ENCODE data around the gene C13orf46.
"Not testable (repeated sequence)": the region's sequence is repeated elsewhere in the genome, so short reads cannot be mapped to it uniquely, and the experiment has no call there.

Gene C13orf46

DNA sequence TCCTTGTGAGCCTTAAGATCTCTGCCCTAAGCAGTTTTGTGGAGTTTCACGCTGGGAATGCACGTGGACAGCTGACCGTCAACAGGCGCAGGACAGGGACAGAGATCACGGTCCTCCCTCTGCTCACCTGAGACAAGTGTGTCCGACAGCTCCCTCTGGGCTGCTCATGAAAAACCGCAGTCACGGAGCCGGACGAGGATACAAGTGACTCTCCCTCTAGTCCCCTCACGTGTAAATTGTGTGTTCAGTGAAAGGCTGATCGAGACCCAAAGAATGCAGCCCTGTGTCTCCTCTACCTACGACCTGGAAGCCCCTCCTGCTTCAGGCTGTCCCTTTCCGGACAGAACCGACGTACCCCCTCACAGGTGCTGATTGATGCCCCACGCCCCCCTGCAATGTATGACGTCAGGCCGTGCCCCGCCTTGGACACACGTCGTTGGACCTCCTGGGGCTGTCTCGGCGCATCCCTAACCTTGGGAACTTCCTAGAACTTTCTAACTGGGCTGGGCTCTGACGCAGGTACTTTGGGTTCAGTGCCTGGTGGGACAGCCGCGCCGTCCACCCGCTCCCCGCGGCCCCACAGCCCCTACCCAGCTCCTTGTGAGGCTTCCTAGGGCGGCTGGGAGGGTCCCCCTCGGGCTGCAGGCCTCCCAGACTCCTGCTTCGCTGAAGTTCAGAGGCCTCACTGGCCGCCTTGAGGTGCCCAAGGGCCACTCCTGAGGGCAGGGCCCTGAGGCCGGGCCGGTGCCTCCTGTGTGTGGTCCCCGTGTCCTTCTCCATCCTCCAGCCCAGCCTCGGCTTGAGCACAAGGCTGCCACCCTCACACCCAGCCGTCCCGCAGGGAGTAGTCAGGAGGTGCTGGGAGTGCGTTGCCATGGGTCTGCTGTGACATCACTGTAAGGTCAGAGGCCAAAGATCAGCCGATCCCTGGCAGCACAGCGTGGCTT, at the start of gene C13orf46:
Gene C13orf46, minus strand, starts transcription at position 859 of the 947 bp plus-strand sequence. Its CDS starts 79 bp downstream, at position 780.
- Histone ChIP-seq H3K4me3 (ENCODE audit: low read depth, low read length) (no peak within 1 kb of the TSS), H3K4me1 (ENCODE audit: control insufficient read depth, insufficient read depth, low read length) (peaks cover 4% of the 10 kb centered on the region; the same call in 1 of the 2 replicates), H3K9ac (ENCODE audit: low read length) (no peak within 1 kb of the TSS), H3K9me3 (ENCODE audit: control insufficient read depth, insufficient read depth, low read depth, low read length) (no peaks in the 10 kb centered on the region), H3K27me3 (ENCODE audit: control insufficient read depth, insufficient read depth, low read length) (no peaks in the 10 kb centered on the region), H3K27ac (ENCODE audit: low read depth, low read length) (no peak within 1 kb of the TSS), H3K36me3 (ENCODE audit: control insufficient read depth, insufficient read depth, low read length) (peaks cover 11% of the 10 kb centered on the region; the same call in 1 of the 2 replicates)

DNA sequence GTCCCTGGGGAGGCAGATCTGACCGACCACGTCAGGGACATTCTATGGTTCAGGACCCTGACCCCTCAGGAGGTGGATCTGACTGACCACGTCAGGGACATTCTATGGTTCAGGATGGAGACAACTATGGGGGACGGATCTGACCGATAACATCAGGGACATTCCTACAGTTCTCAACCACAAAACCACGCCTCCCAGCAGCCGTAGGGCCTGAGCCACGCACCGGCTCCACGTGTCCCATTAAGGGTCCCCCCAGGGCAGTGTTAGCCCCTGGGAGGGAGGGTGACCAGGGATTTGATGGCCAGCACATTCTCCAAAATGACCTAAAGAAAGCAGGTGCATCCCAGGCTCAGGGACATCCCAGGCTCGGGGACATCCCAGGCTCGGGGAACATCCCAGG, 49.0 kb upstream of the C13orf46 start:
- no peak overlapping the region for H3K9ac ChIP-seq (ENCODE audit: low read length)
- peaks cover 10% of the 10 kb centered on the region; the same call in 1 of the 2 replicates for H3K36me3 ChIP-seq (ENCODE audit: control insufficient read depth, insufficient read depth, low read length)
- no peaks in the 10 kb centered on the region for H3K27me3 ChIP-seq (ENCODE audit: control insufficient read depth, insufficient read depth, low read length)

DNA sequence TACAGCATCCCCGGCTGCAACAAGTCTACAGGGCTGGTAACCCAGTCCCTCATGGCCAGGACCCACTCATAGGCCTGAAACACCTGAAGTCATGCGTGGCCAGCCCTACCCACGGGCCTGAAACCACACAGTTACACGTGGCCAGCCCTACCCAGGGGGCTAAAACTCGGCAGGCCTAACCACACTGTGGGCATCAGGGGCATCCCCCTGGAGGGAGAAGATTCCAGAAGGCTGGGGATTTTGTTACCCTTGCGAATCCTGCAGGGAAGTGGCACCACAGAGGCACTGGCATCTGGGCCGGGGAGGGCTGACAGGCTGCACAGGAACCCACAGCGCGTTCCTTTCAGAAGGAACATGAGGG, 48.4 kb upstream of the C13orf46 start:
- no peaks in the 10 kb centered on the region for H3K27me3 ChIP-seq (ENCODE audit: control insufficient read depth, insufficient read depth, low read length)
- no peak overlapping the region for H3K27ac ChIP-seq (ENCODE audit: low read depth, low read length)
- H3K4me3 ChIP-seq (ENCODE audit: low read depth, low read length): no peak overlapping the region
- H3K9me3 ChIP-seq (ENCODE audit: control insufficient read depth, insufficient read depth, low read depth, low read length): no peaks in the 10 kb centered on the region
- H3K4me1 ChIP-seq (ENCODE audit: control insufficient read depth, insufficient read depth, low read length): peaks cover 16% of the 10 kb centered on the region; the same call in 1 of the 2 replicates
- peaks cover 10% of the 10 kb centered on the region; the same call in 1 of the 2 replicates for H3K36me3 ChIP-seq (ENCODE audit: control insufficient read depth, insufficient read depth, low read length)
- H3K9ac ChIP-seq (ENCODE audit: low read length): no peak overlapping the region

More for the DNA sequence above, 49.0 kb upstream of the C13orf46 start:
- Histone ChIP-seq H3K4me1 (ENCODE audit: control insufficient read depth, insufficient read depth, low read length) (peaks cover 16% of the 10 kb centered on the region; the same call in 1 of the 2 replicates), H3K4me3 (ENCODE audit: low read depth, low read length) (no peak overlapping the region), H3K27ac (ENCODE audit: low read depth, low read length) (no peak overlapping the region), H3K9me3 (ENCODE audit: control insufficient read depth, insufficient read depth, low read depth, low read length) (no peaks in the 10 kb centered on the region)

DNA sequence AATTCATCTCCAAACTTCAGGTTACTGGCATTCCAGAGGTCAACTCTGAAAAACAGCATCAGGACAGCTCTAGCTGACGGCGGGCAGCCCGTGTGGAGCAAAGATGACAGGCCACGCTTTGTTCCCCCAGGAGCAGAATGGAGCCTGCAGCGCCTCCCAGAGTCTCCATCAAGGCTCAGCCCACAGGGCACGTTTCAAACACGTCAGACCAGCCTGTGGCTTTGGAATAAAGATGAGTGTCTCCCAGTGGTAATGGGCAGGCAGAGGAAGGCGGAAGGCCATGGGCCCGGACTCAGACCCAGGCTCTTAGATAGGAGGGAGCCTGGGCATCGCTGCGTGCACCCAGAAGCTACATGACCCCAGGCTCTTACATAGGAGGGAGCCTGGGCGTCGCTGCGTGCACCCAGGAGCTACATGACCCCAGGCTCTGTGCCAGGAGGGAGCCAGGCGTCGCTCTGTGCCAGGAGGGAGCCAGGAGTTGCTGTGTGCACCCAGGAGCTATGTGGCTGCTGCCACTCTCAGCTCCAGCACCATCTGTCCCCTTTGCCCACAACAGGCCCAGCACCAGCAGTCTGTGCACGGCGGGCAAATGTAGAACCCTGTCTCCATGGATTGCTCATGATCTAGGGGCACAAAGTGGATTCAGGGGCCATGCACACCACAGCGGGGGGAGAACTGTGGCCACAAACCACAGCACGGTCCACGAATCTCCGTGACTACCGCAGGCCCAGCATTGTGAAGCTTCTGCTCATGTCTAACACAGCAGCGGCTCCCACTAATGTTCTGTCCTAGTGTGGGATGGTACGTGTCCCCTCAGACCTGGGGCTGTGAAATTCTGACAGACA, 47.8 kb upstream of the C13orf46 start:
- Histone ChIP-seq H3K9ac (ENCODE audit: low read length) (no peak overlapping the region), H3K36me3 (ENCODE audit: control insufficient read depth, insufficient read depth, low read length) (peaks cover 12% of the 10 kb centered on the region), H3K4me3 (ENCODE audit: low read depth, low read length) (no peak overlapping the region), H3K4me1 (ENCODE audit: control insufficient read depth, insufficient read depth, low read length) (peaks cover 16% of the 10 kb centered on the region; the same call in 1 of the 2 replicates), H3K9me3 (ENCODE audit: control insufficient read depth, insufficient read depth, low read depth, low read length) (no peaks in the 10 kb centered on the region), H3K27ac (ENCODE audit: low read depth, low read length) (no peak overlapping the region), H3K27me3 (ENCODE audit: control insufficient read depth, insufficient read depth, low read length) (no peaks in the 10 kb centered on the region)

DNA sequence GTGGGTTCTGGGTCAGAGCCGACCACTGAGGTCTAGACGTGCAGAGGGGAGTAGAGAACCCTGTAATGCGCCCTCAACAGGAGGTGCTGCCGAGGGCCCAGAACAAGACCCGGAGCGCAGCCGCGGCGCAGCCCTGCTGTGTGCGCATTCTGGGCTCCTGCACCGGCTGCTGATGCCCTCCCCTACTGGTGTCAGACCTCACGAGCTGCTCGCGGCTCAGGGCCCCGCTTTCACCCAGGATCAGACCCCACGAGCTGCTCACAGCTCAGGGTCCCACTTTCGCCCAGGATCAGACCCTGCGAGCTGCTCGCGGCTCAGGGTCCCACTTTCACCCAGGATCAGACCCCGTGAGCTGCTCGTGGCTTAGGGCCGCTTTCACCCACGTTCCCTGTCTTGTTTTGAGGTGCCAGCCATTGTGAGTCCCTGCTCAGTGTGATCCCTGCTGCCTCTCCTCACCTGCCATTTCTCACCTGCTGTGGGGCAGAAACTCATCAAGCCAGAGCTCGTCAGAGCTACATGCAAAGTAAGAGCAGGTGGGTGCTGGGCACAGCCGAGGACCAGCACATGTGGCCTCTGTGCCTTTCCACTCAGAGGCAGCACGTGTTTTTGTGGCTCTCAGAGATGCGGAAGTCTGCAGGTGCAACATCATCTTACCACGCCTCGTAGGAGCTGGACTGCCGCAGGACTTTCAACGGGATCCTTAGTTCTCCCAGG, 47.0 kb upstream of the C13orf46 start:
- peaks cover 10% of the 10 kb centered on the region; the same call in 1 of the 2 replicates for H3K4me1 ChIP-seq (ENCODE audit: control insufficient read depth, insufficient read depth, low read length)
- peaks cover 12% of the 10 kb centered on the region for H3K36me3 ChIP-seq (ENCODE audit: control insufficient read depth, insufficient read depth, low read length)

DNA sequence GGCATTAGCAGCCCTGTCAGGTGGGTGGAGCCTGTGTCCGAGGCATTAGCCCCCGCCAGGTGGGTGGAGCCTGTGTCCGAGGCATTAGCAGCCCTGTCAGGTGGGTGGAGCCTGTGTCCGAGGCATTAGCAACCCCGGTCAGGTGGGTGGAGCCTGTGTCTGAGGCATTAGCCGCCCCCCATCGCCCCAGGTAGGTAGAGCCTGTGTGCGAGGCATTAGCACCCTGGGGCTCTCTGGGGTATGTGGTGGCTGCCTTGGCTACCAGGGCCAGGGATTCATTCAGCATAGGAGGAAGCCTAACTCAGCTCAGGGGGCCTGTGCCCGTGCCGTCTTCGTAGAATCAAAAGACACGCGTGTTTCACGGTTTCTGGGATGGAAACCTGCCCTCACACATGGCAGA, 46.3 kb upstream of the C13orf46 start:
- H3K36me3 ChIP-seq (ENCODE audit: control insufficient read depth, insufficient read depth, low read length): peaks cover 15% of the 10 kb centered on the region
- H3K27me3 ChIP-seq (ENCODE audit: control insufficient read depth, insufficient read depth, low read length); H3K9ac ChIP-seq (ENCODE audit: low read length); H3K4me1 ChIP-seq (ENCODE audit: control insufficient read depth, insufficient read depth, low read length); H3K27ac ChIP-seq (ENCODE audit: low read depth, low read length); H3K9me3 ChIP-seq (ENCODE audit: control insufficient read depth, insufficient read depth, low read depth, low read length); H3K4me3 ChIP-seq (ENCODE audit: low read depth, low read length): not testable (repeated sequence)

More for the DNA sequence above, 47.0 kb upstream of the C13orf46 start:
- Histone ChIP-seq H3K27ac (ENCODE audit: low read depth, low read length) (no peak overlapping the region), H3K9ac (ENCODE audit: low read length) (no peak overlapping the region), H3K4me3 (ENCODE audit: low read depth, low read length) (no peak overlapping the region), H3K9me3 (ENCODE audit: control insufficient read depth, insufficient read depth, low read depth, low read length) (no peaks in the 10 kb centered on the region), H3K27me3 (ENCODE audit: control insufficient read depth, insufficient read depth, low read length) (no peaks in the 10 kb centered on the region)

DNA sequence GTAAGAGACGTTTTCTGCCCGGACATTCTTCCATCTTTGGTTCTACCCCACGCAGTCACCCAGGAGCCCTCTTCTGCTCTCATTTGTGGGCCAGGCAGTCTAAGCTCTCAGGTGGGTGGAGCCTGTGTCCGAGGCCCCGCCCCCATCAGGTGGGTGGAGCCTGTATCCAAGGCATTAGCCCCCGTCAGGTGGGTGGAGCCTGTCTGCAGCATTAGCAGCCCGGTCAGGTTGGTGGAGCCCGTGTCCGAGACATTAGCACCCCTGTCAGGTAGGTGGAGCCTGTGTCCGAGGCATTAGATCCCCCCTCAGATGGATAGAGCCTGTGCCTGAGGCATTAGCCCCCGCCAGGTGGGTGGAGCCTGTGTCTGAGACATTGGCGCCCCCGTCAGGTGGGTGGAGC, 45.5 kb upstream of the C13orf46 start:
- Histone ChIP-seq H3K9ac (ENCODE audit: low read length) (no peak overlapping the region), H3K4me1 (ENCODE audit: control insufficient read depth, insufficient read depth, low read length) (peaks cover 3% of the 10 kb centered on the region; the same call in 1 of the 2 replicates), H3K4me3 (ENCODE audit: low read depth, low read length) (peak overlapping the region; percentile 5; the same call in 1 of the 2 replicates), H3K27ac (ENCODE audit: low read depth, low read length) (no peak overlapping the region), H3K27me3 (ENCODE audit: control insufficient read depth, insufficient read depth, low read length) (no peaks in the 10 kb centered on the region), H3K9me3 (ENCODE audit: control insufficient read depth, insufficient read depth, low read depth, low read length) (no peaks in the 10 kb centered on the region), H3K36me3 (ENCODE audit: control insufficient read depth, insufficient read depth, low read length) (peaks cover 15% of the 10 kb centered on the region)

DNA sequence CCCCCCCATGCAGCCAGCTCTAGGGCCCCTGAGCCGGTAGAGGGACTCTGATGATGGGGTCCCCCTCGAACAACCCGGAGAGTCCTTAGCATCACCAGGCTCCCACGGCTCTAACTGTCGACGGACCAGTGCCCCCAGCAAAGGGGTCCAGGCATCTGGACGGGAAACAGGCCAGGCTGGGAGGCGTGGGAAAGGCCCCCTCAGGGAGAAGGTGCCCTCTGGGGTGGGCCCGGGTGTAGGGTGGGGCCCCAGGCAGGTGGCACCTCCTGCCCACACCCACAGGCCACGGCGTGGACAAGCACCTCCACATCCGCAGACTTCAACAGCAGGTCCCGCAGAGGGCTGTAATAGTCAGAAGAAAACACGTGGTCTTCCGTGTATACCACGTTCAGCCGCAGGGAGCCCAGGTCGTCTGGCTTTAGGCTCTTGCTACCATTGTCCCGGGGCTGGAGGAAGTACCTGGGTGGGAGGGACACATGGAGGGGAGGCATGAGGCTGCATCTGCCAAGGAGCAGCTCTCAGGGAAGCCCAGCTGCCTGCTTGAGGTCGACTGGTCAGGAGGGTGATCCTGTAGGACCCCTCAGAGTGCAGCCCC, 44.7 kb upstream of the C13orf46 start:
- Histone ChIP-seq H3K27ac (ENCODE audit: low read depth, low read length) (no peak overlapping the region), H3K9me3 (ENCODE audit: control insufficient read depth, insufficient read depth, low read depth, low read length) (no peaks in the 10 kb centered on the region), H3K36me3 (ENCODE audit: control insufficient read depth, insufficient read depth, low read length) (peaks cover 15% of the 10 kb centered on the region), H3K9ac (ENCODE audit: low read length) (no peak overlapping the region), H3K4me1 (ENCODE audit: control insufficient read depth, insufficient read depth, low read length) (peaks cover 3% of the 10 kb centered on the region; the same call in 1 of the 2 replicates), H3K4me3 (ENCODE audit: low read depth, low read length) (no peak overlapping the region), H3K27me3 (ENCODE audit: control insufficient read depth, insufficient read depth, low read length) (no peaks in the 10 kb centered on the region; the same call in 1 of the 2 replicates)

DNA sequence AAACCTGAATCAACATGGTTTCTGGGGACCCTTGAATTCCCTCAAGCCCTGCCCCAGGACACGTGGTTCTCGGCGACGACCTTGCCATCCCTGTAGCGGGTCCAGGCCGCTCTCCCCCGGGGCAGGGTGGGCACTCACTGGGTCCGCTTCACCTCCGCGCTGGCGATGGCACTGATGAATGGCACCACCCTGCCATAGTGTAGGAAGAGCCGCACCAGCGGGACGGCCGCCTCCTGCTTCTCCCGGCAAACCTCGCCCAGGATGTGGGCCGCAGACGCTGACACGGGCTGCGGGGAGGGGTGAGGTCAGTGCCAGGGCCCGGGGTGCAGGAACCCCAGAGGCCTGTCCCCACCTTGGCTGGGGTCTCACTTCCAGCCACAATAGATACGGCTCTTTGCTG, 44.1 kb upstream of the C13orf46 start:
- Histone ChIP-seq H3K27ac (ENCODE audit: low read depth, low read length) (no peak overlapping the region), H3K4me3 (ENCODE audit: low read depth, low read length) (no peak overlapping the region), H3K27me3 (ENCODE audit: control insufficient read depth, insufficient read depth, low read length) (no peaks in the 10 kb centered on the region; the same call in 1 of the 2 replicates), H3K36me3 (ENCODE audit: control insufficient read depth, insufficient read depth, low read length) (peaks cover 15% of the 10 kb centered on the region), H3K9ac (ENCODE audit: low read length) (no peak overlapping the region), H3K4me1 (ENCODE audit: control insufficient read depth, insufficient read depth, low read length) (peaks cover 3% of the 10 kb centered on the region; the same call in 1 of the 2 replicates), H3K9me3 (ENCODE audit: control insufficient read depth, insufficient read depth, low read depth, low read length) (no peaks in the 10 kb centered on the region)

DNA sequence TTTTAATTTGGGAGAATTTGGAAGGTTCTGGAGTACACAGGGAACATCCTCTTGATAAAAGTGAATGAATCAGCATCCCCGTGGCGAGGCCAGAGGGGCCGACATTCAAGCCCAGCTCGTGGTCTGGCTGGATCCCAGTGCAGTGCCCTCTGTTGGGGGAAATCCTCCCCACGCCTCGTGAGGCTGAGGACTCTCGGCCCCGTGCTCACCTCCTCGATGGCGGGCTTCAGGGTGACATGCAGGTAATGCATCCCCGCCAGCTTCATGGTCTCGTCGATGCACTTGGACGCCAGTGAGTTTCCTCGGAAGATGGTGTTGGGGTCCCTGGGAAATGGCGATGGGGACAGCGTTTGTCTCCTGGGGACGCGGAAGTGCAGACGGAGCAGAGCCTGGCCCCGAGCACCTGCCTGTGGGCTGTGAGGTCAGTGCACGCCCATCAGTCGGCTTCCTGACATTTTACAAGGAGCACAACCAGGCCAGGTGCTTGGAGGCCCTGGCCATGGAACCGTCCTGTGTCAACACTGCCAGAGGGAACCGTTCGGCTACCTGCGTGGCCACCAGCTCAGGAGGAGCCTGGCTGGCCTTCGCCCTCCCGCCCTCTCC, 43.3 kb upstream of the C13orf46 start:
- no peaks in the 10 kb centered on the region; the same call in 1 of the 2 replicates for H3K27me3 ChIP-seq (ENCODE audit: control insufficient read depth, insufficient read depth, low read length)
- no peaks in the 10 kb centered on the region for H3K9me3 ChIP-seq (ENCODE audit: control insufficient read depth, insufficient read depth, low read depth, low read length)
- no peak overlapping the region for H3K27ac ChIP-seq (ENCODE audit: low read depth, low read length)
- H3K4me3 ChIP-seq (ENCODE audit: low read depth, low read length): no peak overlapping the region
- H3K9ac ChIP-seq (ENCODE audit: low read length): no peak overlapping the region
- peaks cover 3% of the 10 kb centered on the region; the same call in 1 of the 2 replicates for H3K4me1 ChIP-seq (ENCODE audit: control insufficient read depth, insufficient read depth, low read length)
- peaks cover 20% of the 10 kb centered on the region for H3K36me3 ChIP-seq (ENCODE audit: control insufficient read depth, insufficient read depth, low read length)

Measured in HUES6 (cell line).